Effector memory CD4-positive, alpha-beta T cell (primary cell): ENCODE measurements around the gene CDK11B.
"Not testable (repeated sequence)": the region's sequence is repeated elsewhere in the genome, so short reads cannot be mapped to it uniquely, and the experiment has no call there.

Experiments
- DNase-seq, 3 donors: peaks; one replicate each; pipeline ENCODE4 v3.0.0-alpha.2; 2020
- H3K27ac ChIP-seq: 2 replicates; pipeline ENCODE4 v1.7.0; 2013; ENCODE audit warnings: mild to moderate bottlenecking, low read length, moderate library complexity; ENCODE audit not compliant: insufficient read depth, poor library complexity, severe bottlenecking
- H3K27me3 ChIP-seq: replicated peaks from 2 replicates; pipeline ENCODE4 v1.7.0; 2013; ENCODE audit warnings: mild to moderate bottlenecking, low read length; ENCODE audit not compliant: insufficient read depth, control insufficient read depth, poor library complexity, severe bottlenecking
- H3K36me3 ChIP-seq: 2 replicates; pipeline ENCODE4 v1.7.0; 2013; ENCODE audit warnings: mild to moderate bottlenecking, low read length, moderate library complexity; ENCODE audit not compliant: control insufficient read depth, insufficient read depth
- H3K4me1 ChIP-seq: 2 replicates; pipeline ENCODE4 v1.7.0; 2013; ENCODE audit warnings: low read length, mild to moderate bottlenecking; ENCODE audit not compliant: control insufficient read depth, insufficient read depth, poor library complexity, severe bottlenecking
- H3K4me3 ChIP-seq: 2 replicates; pipeline ENCODE4 v1.7.0; 2013; ENCODE audit warnings: low read length, low read depth, mild to moderate bottlenecking; ENCODE audit not compliant: insufficient read depth, poor library complexity, severe bottlenecking
- H3K9me3 ChIP-seq: 2 replicates; pipeline ENCODE4 v1.7.0; 2013; ENCODE audit warnings: mild to moderate bottlenecking, low read length, moderate library complexity; ENCODE audit not compliant: control insufficient read depth

CDK11B gene

GRCh38 chr1:1599030-1599934 lies 59.5 kb downstream of the CDK11B start:
- Histone ChIP-seq H3K36me3 (no peaks in the 10 kb centered on the region), H3K4me3 (no peak overlapping the region), H3K9me3 (no peaks in the 10 kb centered on the region), H3K27me3 (no peaks in the 10 kb centered on the region), H3K27ac (no peak overlapping the region), H3K4me1 (peaks cover 3% of the 10 kb centered on the region)
- no peak for DNase-seq

DNA sequence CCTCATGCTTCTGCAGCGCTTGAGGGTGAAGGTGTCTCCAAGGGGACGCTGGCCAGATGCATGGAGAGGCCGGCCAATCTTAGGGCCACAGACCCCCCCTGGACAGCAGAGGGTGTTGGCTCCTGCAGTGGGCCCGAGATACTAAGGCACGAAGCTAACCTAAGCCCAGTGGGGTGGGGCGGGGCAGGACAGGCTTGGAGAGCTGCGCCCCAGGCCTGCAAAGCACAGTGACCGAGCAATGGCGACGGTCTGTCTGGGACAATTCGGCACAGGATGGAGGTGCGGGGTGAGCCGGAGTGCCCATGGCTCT lies 60.1 kb downstream of the CDK11B start:
- Histone ChIP-seq H3K36me3 (no peaks in the 10 kb centered on the region), H3K27me3 (no peaks in the 10 kb centered on the region), H3K4me1 (peaks cover 3% of the 10 kb centered on the region), H3K9me3 (no peaks in the 10 kb centered on the region), H3K27ac (no peak overlapping the region), H3K4me3 (no peak overlapping the region)
- DNase-seq = no peak

DNA sequence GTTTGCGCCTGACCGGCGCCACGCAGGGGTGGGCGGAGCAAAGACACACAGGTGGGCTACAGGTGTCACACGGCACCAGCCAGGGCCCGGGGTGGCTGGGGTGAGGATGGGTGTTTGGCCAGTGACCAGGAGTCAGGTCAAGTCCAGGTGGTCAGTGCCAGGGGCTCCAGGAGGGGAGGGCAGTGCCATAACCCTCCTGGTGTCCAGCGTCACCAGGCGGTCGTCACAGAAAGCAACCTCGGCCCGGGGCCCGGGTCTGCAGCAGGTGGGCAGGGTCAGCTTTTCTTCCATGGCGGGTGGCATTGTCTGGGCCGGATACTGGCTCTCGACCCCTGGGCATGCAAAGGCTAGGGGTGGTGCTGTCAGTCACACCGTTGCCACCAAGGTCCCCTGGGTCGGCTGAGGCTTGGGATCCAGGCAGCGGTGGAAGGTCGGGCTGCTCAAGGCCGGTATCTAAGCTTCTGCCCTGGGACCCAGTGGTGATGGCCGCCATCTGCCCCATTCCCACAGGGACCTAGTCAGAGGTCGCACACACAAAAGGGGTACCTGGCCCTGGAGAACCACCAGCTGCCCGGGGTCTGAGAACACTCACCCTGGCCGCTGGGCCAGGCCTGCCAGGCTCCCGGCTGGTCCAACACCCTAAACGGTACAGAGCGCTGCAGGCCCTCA lies 60.6 kb downstream of the CDK11B start:
- no peak overlapping the region for H3K4me3 ChIP-seq
- H3K9me3 ChIP-seq = no peaks in the 10 kb centered on the region
- DNase-seq = no peak
- H3K27me3 ChIP-seq = no peaks in the 10 kb centered on the region
- no peaks in the 10 kb centered on the region for H3K36me3 ChIP-seq
- no peak overlapping the region for H3K27ac ChIP-seq
- H3K4me1 ChIP-seq = peaks cover 3% of the 10 kb centered on the region

GRCh38 chr1:1597275-1597930 lies 61.4 kb downstream of the CDK11B start:
- H3K4me1 ChIP-seq = peaks cover 3% of the 10 kb centered on the region
- no peaks in the 10 kb centered on the region for H3K27me3 ChIP-seq
- no peak overlapping the region for H3K4me3 ChIP-seq
- no peaks in the 10 kb centered on the region for H3K36me3 ChIP-seq
- H3K9me3 ChIP-seq = no peaks in the 10 kb centered on the region
- DNase-seq = no peak
- no peak overlapping the region for H3K27ac ChIP-seq

DNA sequence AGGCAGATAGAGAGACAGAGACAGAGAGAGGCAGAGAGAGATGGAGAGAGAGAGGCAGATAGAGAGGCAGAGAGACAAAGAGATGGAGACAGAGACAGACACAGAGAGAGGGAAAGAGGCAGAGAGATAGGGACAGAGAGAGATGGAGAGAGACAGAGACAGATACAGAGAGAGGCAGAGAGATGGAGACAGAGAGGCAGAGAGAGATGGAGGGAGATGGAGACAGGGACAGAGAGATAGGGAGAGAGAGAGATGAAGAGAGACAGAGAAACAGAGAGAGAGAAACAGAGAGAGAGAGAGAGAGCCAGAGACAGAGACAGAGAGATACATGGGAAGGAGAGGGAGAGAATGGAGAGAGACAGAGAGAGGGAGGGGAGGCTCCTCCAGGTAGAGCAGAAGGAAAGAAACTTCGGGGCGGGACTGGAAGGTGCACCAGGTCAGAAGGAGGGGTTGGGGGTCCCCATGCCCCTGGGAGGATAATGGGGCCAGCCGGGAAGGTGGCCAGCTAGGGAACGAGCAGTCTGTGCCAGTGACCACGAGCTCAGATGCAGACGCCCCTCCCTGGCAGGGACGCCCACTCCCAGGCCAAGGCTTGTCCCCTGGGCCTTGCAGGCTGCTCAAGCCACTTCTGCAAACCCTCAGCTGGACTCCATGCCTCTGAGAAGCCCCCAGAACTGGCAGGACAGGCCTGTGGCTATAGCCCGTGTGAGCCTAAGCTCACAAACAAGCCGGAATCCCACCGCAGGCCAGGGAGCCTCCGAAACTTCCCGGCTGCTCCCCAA lies 62.1 kb downstream of the CDK11B start:
- no peak overlapping the region for H3K27ac ChIP-seq
- peaks cover 3% of the 10 kb centered on the region for H3K4me1 ChIP-seq
- no peaks in the 10 kb centered on the region for H3K27me3 ChIP-seq
- H3K36me3 ChIP-seq = no peaks in the 10 kb centered on the region
- no peak for DNase-seq
- no peaks in the 10 kb centered on the region for H3K9me3 ChIP-seq
- H3K4me3 ChIP-seq = no peak overlapping the region

DNA sequence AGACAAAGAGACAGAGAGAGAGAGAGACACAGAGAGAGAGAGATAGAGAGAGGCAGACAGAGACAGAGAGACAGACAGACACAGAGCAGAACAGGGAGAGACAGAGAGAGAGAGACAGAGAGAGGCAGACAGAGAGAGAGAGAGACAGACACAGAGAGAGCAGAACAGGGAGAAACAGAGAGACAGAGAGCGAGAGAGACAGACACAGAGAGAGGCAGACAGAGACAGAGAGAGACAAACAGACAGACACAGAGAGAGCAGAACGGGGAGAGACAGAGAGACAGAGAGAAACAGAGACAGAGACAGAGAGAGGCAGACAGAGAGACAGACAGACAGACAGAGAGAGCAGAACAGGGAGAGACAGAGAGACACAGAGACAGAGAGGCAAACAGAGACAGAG lies 63.5 kb downstream of the CDK11B start:
- not testable (repeated sequence) for H3K36me3 ChIP-seq, DNase-seq, H3K4me3 ChIP-seq, H3K9me3 ChIP-seq, H3K27ac ChIP-seq, H3K4me1 ChIP-seq, H3K27me3 ChIP-seq

DNA sequence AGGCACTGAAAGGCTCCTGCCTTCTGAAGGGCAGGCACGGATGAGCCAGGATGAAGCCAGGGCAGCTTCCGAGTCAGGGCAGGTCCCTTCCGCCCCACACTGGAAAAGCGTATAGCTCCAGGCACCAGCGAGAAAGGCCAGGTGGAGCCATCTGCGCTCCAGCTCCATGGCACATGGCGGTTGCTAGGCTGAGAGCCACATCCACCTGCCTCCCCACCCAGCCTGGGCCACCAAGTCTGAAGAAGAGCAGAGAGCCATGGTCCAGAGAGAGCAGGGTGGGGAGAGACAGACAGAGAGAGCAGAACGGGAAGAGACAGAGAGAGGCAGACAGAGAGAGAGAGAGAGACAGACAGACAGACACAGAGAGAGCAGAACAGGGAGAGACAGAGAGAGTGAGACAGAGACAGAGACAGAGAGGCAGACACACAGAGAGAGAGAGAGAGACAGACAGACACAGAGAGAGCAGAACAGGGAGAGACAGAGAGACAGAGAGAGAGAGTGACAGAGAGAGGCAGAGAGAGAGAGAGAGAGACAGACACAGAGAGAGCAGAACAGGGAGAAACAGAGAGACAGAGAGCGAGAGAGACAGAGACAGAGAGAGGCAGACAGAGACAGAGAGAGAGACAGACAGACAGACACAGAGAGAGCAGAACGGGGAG lies 64.1 kb downstream of the CDK11B start:
- H3K9me3 ChIP-seq = no peaks in the 10 kb centered on the region
- peaks cover 3% of the 10 kb centered on the region for H3K4me1 ChIP-seq
- DNase-seq = no peak
- H3K36me3 ChIP-seq = no peaks in the 10 kb centered on the region
- H3K27me3 ChIP-seq = no peaks in the 10 kb centered on the region
- no peak overlapping the region for H3K4me3 ChIP-seq
- no peak overlapping the region for H3K27ac ChIP-seq

DNA sequence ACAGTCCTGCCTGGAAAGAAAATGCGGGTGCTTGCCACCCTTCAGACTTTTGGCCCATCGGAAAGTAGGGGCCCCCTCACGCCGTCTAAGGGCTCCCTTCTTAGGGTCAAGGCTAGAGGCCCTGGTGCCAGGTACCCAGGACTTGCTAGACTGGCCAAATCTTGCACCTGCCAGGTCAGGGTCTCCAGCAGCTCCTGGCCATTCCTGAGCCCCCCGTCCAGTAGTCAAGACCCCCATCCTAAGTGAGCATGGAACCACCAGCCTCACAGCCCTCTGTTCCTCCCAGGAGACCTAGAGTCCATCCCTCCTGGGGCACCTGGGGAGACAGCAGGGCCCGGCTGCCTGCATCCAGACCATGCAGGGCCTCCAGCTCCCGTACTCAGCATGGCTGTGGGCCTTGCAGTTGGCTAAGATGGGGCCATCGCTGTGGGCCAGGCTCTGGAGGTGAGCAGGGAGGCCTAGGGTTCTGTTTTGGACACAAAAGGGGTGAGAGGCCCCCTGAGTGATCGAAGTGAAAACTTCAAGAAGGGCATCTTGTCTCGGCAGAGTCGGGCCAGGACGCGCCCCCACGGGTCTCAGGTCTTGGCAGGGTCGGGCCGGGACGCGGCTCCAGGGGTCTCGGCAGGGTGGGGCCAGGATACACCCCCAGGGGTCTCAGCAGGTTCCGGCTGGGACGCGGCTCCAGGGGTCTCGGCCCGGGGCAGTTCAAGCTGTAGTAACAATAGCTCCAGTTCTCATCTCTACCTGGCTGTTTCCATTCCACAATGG lies 64.8 kb downstream of the CDK11B start:
- Histone ChIP-seq H3K4me1 (no peaks in the 10 kb centered on the region), H3K27ac (no peak overlapping the region), H3K36me3 (no peaks in the 10 kb centered on the region), H3K27me3 (no peaks in the 10 kb centered on the region), H3K9me3 (no peaks in the 10 kb centered on the region), H3K4me3 (no peak overlapping the region)
- no peak for DNase-seq

- no peak for DNase-seq
- no peaks in the 10 kb centered on the region for H3K27me3 ChIP-seq
- H3K36me3 ChIP-seq = no peaks in the 10 kb centered on the region
- H3K4me1 ChIP-seq = no peaks in the 10 kb centered on the region
- no peak overlapping the region for H3K4me3 ChIP-seq
- H3K9me3 ChIP-seq = no peaks in the 10 kb centered on the region
- no peak overlapping the region for H3K27ac ChIP-seq
These were observed 67.4 kb downstream of the CDK11B start for GRCh38 chr1:1591452-1591851.
